GM21825 (cell line): ENCODE results near the gene HPS3.

Experiments
- ATAC-seq: cut with Tn5 transposase; IDR thresholded peaks from one replicate; pipeline ENCODE4 v1.9.1; 2021; ENCODE audit warnings: mild to moderate bottlenecking, moderate library complexity; ENCODE audit not compliant: unreplicated experiment

Gene HPS3

DNA sequence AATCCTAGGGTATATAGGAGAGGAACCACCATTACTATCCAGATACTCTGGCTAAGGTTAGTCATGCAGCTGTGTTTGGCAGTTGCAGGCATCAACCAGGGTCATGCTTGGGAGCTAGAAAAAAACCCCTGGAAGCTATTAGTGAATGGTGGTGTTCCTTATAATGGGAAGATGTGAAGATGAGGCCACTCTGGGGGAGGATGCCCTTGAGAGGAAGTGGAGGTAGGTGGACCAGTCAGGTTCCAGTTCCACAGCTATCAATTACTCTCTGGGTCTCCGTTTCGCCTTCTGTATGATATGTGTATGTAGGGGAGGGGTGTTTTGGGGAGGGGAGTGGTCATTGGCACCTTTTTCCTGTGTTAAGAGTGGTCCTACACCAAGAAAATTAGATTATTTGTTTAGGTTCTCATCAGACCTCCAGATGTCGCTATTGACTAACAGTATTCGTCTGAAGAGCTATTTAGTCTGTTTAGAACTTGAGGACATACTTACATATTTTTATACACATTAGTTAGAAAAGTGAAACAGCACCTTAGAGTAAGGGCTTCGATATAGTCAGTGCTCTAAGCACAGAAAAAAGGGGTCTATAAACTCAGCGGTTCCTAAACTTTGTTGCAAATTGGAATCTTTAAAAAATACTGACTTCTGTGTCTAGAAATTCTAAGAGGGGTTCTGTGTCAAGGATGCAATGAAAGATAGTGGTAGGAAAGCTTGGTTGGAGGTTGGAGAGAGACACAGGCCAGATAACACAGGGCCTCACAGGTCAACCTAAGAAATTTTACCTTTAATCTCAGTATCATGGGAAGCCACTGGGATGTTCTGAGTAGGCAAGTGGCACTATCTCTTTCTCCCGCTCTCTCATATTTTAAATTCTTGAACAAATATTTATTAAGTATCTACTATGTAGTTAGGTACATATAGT is 9.1 kb upstream of the HPS3 start:
- ATAC-seq, result no peak

DNA sequence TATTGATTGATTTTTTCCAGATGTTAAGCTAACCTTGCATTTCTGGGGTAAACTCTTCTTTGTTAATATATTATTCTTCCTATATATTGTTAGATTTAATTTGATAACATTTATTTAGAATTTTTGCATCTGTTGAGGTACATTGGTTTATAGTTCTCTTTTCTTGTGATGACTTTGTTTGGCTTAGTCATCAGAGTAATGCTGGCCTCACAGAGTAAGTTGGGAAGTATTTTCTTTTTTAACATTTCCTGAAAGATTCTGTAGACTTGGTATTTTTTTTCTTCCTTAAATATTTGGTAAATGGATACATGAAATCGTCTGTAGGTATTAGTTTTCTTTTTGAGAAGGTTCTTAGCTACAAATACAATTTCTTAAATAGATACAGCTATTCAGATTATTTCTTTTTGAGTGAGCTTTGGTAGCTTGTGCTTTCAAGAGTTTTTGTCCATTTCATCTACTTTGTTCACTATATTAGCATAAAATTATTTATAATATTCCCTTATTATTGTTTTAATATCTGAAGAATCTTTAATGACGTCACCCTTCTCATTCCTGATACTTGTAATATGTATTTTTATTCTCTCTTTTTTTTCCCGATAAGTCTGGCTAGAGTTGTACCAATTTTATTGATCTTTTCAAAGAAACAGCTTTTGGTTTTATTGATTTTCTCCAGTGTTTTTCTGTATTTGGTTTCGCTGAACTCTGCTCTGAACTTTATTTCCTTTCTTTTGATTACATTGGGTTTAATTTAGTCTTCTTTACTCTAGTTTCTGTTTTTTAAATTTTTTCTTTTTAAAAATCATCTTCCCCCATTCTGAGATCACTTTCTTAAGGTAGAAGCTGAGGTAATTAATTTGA is 6.5 kb upstream of the HPS3 start:
- no peak for ATAC-seq

DNA sequence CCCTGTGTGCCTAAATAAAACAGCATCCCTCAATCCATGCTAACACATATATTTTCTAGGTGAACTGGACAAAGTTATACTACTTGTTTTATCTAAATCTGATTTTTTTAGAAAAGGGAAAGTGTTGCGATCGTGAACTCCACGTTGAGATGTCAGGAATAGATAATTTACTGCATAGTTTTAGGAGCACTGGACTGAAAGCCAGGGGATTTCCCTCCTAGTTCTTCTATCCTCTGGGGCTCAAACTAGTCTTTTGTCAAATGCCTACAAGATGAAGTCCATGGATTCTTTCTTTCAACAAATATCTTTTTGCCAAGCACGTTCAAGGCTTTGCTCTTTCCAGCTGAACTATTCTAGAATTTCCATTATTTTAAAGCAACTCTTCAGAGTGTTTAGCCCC is 617 bp upstream of the HPS3 start:
- ATAC-seq, result no peak

DNA sequence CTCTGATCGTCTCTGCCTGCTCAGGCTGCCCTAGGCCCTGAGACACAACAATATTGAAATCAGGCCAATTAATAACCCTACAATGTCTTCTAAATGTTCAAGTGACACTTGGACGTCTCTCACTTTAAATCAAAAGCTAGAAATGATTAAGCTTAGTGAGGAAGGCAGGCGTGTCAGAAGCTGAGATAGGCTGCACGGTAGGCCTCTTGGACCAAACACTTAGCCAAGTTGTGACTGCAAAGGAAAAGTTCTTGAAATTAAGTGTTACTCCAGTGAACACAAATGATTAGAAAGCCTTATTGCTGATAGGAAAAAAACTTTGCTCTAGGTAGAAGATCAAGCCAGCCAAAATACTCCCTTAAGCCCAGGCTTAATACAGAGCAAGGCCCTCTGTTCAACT is 2.2 kb downstream of the HPS3 start:
- no peak for ATAC-seq

DNA sequence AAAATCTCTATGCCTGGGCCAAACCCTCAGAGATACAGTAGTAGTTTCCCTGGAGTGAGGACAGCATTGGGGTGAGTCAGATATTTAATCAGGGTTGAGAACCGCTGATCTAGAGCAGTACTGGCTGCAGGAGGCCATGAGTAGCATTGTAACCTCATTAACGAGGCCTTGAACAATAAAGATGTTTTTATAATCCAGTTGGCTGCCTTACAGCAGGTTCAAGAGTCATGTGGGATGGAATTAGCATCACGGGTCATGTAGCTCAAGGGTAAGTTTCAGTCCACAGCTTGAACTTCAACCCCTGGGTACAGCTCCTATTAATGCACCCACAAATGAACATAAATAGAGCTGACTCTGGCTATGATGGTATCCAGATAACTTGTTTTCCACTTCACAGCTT is 5.1 kb downstream of the HPS3 start:
- no peak for ATAC-seq

DNA sequence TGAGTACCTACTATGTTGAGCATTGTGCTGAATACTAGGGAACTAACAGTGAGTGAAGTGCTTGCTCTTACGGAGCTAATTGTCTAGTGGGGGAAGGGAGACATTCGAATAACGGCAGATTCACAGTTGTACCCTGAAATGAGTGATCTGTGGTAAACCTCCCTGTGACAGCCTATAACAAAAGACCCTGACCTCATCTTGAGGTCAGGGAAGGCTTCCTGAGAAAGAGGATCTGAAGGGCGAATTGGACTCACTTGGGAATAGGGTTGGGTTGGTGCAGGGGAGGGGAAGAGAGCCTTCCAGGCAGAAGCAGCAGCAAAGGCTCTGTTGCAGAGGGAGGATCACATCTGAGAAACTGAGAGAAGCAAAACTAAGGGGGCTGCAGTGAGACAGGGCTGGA is 13.2 kb downstream of the HPS3 start:
- ATAC-seq, result no peak

DNA sequence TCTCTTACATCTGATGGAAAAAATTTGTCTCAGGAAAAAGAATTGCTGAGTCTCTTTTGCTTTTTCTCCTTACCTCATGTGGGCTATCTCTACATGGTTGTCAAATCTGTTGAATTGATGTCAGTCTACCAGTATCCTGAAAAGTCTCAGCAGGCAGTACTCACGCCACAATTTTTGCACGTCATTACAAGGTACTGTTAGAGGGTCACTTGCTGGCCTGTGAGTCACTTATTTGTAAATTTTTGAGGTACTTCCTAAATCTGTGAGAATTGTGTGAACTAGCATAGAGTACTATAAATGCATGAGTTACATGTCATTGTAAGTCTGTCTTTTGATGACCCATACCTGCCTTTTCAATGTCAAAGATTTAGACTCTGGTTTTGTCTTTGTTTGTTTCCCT is 15.9 kb downstream of the HPS3 start:
- ATAC-seq, result no peak

DNA sequence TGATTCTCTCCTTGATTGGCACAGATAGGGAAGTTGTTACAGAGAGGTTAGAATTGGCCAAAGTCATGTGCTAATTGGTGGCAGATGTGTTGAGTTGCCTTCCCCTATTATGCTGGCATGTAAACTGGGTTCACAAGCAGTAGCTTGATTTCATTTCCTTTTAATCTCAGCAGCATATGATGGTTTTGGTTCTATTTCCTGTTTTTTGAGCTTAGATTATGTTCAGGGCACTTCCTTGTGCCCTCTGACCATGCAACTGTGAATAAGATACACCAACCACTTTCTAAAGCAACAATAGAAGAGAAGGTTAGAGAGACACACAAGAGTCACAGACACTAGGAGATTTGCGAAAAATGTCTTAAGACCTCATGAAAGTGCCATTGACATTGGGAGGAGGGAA is 16.5 kb downstream of the HPS3 start:
- peak; percentile 81 for ATAC-seq

DNA sequence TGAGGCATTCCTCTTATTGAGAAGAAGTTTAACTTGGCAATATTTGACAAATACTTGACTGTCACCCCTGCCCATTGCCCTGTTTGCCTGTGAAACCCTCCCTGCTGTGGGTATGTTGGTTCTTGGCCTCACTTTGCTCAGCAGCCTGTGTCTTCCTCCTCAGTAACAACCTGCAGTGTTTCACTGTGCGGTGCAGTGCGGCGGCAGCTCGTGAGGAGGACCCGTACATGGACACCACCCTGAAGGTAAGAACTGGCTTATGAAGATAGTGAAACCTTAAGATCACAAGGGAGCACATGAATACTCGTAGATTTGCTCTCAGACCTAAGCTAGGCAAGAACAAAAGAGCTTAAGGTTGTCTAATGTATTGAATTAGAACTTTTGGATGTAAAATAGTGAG is 21.0 kb downstream of the HPS3 start:
- no peak for ATAC-seq

DNA sequence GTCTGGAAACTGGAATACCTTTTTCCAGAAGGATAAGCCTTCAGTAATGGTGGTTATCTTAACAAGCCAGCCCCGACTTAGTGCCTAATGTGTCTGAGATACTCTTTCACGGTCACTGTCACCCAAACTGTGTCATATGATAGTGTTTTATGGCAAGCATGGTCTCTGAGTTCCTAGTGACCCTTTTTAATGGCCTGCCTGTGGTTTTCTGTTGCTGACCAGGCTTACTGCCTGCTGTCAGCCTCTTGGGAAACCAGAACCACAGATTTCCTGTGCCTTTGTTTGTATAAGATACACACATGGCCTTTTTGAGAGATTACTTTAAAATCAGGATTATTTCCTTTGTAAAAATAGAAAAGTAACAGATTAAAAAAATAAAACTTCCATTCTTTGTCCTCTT is 22.4 kb downstream of the HPS3 start:
- peak; percentile 34 for ATAC-seq

DNA sequence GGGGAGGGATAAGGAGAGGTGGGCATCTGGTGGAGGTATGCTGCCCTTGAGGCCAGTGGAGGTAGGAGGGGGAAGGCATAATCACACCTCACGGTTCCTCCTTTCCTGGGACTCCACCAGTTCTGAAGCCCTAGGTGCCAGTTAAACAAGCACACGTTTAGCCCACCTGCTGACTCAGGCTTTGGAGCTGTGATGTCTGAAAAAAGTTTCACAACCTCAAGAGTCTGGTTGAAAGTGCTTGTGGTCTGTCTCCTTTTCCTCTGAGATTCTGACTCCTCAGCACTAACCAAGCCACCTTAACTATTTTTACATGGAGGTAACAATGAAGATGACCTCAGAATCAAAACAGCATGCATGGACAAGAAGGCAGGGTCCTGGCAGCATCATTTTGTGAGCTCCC is 23.0 kb downstream of the HPS3 start:
- peak; percentile 97 for ATAC-seq

DNA sequence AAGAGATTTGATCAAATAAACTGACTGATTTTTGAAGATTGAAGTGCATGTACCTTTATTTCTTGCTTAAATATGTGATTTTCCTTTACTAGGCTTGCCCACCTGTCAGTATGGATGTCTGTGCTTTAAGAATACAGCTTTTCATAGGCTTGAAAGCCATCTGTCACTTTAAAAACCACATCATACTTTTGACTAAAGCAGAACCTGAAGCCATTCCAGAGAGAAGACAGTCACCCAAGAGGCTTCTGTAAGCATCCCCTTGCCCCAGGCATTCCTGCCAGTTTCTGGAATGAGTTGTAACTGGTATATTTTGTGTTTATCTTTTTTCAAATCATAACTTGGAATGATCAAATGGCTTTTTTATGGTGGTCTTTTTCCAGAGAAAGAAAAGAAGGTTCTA is 24.0 kb downstream of the HPS3 start:
- ATAC-seq, result no peak

DNA sequence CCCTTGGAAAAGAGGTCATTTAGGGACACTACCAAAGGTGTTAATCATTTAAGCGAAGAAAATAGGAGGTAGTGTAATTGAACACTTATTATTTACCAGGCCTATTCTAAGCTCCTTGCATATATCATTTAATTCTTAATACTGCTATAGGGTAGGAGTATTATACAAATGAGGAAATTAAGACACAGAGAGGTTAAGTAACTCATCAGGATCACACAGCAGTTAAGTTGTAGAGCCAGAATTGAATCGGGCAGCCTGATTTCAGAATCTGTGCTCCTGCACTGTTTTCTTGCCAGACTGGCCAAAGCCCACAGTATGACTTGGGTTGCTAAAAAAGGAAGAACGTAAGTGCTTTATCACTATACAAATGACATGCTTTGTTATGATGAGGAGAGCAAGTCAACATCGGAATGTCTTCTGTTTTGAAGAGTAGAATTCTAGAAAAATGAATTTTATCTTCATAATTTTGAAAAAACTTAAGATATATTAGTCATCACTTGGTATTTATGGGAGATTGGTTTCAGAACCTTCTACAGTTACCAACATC is 31.4 kb downstream of the HPS3 start:
- ATAC-seq, result no peak

DNA sequence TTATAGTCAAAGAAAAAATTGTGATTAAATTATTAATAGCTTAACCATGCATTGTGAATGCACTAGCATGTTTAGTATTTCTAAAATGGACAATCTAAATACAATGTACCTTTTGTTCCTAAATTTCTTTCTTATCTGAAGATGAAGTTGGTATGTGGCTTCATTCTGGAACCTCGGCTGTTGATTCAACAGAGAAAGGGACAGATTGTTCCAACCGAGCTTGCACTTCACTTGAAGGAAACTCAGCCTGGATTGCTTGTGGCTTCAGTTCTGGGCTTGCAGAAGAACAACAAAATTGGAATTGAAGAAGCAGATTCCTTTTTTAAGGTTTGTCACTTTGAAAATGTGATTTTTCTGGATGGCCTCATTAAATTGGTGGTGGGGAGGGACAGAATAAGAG is 32.6 kb downstream of the HPS3 start:
- no peak for ATAC-seq

DNA sequence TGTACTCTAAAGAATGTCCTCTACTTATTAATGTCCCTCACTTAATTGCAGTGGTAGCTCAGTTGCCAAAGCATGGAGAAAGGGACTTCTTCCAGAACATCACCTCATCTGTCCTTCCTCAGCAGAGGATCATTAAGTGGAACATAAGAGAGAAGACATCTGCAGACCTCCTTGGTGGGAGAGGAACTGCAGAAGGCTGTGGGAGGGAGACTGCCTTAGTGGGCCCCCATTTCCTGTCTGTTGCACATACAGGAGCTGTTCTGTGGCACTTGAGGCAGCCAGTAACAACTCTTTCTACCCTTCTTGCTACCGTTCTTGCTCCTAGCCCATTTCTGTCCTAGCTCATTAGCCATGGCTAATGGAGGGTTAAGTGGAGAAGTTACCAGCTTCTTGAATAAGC is 33.6 kb downstream of the HPS3 start:
- ATAC-seq, result no peak

DNA sequence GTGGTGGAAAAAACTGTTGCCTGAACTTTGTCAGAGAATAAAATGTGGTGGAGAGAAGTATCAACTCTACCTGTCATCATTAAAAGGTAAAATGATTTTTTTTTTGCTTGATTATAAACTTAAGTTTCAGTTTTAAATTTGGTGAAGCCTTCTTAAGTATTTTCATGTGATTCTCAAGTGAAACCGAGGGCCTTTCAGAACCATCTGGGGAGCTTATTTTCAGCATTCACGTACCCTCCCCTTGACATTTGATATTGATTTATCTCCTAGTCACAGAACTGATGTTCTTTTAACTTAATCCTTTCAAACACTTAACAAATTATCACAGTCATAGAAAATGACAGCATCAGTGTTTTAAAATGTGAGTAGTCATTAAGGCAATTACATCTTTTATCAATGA is 38.5 kb downstream of the HPS3 start:
- no peak for ATAC-seq

DNA sequence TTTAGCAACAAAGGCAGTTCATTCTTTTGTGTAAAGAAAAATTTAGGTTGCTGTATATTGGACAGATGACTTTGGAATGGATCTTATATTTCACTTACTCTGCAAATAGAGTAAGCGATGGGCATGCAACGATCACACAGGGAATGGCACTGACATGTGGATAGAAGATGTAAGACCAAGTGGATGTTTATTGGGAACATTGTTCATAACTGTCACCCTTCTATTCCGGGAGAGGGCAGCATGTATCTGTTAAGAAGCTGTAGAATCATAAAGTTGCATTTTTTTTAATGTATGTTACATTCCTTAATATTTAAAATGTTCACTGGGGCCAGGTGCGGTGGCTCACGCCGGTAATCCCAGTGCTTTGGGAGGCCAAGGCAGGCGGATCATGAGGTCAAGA is 41.2 kb downstream of the HPS3 start:
- no peak for ATAC-seq

DNA sequence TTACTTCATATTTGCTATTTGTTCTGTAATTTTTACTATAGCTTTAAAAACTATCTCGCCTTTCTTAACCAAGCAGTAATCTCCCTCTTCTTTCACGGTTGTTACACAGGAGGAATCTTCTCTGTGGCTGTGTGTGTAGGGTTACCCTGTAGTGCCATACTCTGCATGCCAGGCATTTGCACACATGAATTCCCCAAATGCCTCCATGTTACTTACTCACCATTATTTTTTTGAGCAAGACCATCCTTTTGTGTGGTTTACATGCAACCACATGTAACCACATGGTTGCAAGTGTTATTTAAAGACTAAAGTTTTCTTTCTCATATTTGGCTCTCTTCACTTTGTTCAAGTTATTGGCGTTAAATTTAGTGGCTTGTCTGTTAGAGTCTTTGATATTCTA is 45.5 kb downstream of the HPS3 start:
- ATAC-seq, result peak; percentile 97

DNA sequence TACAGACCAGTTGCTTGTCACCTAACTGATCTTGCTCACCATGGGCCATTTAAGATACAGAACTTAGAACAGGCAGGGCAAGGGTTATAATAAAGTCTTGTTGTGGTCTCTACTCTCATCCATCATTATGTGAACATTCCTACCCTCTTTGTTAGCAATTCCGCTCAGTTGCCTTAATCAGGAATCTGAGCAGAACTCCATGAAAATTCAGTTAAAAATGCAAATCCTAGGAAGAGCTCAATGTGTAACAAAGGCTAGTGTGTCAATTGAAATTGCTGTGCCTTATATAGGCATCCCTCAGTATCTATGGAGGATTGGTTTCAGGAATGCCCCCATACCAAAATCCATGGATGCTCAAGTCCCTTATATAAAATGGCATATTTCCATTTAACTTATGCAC is 47.7 kb downstream of the HPS3 start:
- no peak for ATAC-seq

DNA sequence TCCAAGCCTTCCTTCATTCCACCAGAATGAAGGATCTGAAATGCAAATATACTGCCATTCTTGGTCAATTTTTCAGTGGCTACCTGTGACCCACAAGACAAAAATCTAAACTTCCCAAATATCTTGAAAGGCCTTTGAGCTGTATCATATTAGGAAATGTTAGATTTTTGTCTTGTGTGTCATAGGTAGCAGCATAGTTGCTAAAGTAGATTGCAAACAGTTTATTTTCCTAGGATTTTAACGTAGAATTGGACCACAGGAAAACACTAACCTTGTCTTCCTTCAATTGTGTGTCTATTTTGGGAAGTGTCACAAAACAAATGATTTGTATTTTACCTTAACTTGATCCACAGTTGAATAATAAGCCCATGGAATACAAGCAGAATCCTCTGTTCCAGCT is 49.8 kb downstream of the HPS3 start:
- no peak for ATAC-seq

DNA sequence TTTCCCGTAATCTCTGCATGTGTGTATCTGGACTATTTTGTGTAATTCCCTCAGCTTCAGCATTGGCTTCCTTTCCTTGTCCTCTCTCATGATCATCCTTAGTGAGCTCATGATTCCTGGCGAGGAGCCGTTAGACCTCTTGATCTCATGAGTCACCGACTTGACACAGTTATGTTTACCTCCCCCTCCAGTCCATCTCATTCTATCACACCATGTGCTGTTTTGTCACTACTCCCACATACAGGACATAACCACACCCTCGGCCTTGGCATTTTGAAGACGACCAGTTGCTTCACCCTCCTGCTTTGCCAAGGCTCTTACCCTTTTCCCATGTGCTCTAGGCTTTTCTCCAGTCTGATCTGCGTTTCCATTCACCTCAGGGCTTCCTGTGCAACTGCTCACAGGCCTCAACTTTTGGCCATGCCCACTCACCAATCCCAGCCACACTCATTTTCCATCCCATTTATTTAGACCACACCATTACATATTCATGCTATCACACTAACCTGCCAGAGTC is 50.7 kb downstream of the HPS3 start:
- ATAC-seq, result no peak

DNA sequence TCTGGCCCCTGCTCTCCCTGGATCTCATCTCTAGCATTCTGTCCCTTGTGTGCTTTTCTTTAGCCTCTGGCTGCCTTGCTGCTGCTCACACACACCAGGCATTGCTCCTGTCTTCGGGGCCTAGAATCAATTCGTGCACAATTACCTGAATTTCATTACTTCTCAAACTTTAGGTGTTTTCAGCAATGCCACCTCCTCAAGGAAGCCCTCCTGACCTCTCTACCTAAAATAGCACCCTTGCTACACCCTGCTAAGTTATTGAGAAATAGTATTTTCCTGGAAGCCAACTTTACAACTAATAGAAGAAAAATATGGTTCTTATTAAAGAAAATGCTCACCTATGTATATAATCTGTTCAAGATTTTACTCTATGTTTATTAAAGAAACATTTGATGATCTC is 51.7 kb downstream of the HPS3 start:
- no peak for ATAC-seq
